GM12878 (cell line): ENCODE measurements around the gene CAMTA1. TPM values are rescaled to one million over a fixed set of nuclear protein-coding genes. Genes with fewer than 3 reads are reported as not detected.

Source experiments
- ATAC-seq: fragments of 200-7000 bp; cut with Tn5 transposase; 3 replicates; pipeline ENCODE4 v1.9.1; 2020; ENCODE audit warnings: mild to moderate bottlenecking, moderate library complexity
- BruUV-seq: library from RNA; stranded (reverse); fragments of 400-500 nt; replicated peaks from 2 replicates; lab custom pipeline; 2021; lab: Mats Ljungman, UMichigan
- CTCF ChIA-PET: fragments of 300-600 bp; sonication (Branson Sonifier 250); formaldehyde crosslinking; extraction: SDS; loops from one replicate; lab custom pipeline; 2021; ENCODE audit warnings: inconsistent platforms; lab: Yijun Ruan, JAX
- POLR2A ChIA-PET: fragments of 350-600 bp; formaldehyde crosslinking; extraction: SDS; loops from one replicate; lab custom pipeline; 2021; ENCODE audit warnings: inconsistent platforms; lab: Charles Lee
- RAD21 ChIA-PET: fragments of 300-600 bp; sonication (Branson Sonifier 250); formaldehyde crosslinking; loops from one replicate; lab custom pipeline; 2023; ENCODE audit warnings: antibody characterized with exemption; ENCODE audit not compliant: unreplicated experiment; lab: Charles Lee
- SMC1A ChIA-PET: fragments of 300-600 bp; sonication (Branson Sonifier 250); formaldehyde crosslinking; loops from one replicate; lab custom pipeline; 2023; ENCODE audit not compliant: unreplicated experiment, uncharacterized antibody; lab: Charles Lee
- DNase-seq: peaks from one replicate; pipeline ENCODE4 v3.0.0-alpha.2; 2011; ENCODE audit warnings: low read depth, low spot score
- FAIRE-seq: peaks from 3 replicates; lab custom pipeline; 2011; peaks lifted over from hg19 to GRCh38; lab: Jason Lieb, UNC
- H2AFZ ChIP-seq: 2 replicates; pipeline ENCODE4 v1.6.0; 2011; ENCODE audit warnings: low read depth, low read length, control low read depth; ENCODE audit not compliant: control insufficient read depth
- H3K27ac ChIP-seq: 2 replicates; pipeline ENCODE4 v1.5.1; 2011; ENCODE audit warnings: control low read depth; ENCODE audit not compliant: control insufficient read depth, insufficient read depth
- H3K27me3 ChIP-seq, 2 experiments: replicated peaks in 1 of 2; 2 replicates each; pipeline versions ENCODE4 v1.6.0 to v1.6.1; 2011; ENCODE audit warnings: low read length in 1 of 2; ENCODE audit not compliant: control insufficient read depth in 2 of 2, insufficient read depth in 2 of 2
- H3K36me3 ChIP-seq, 2 experiments: 2 replicates each; pipeline ENCODE4 v1.5.1; 2011; ENCODE audit warnings: low read length in 1 of 2; ENCODE audit not compliant: control insufficient read depth in 2 of 2, insufficient read depth in 2 of 2
- H3K4me1 ChIP-seq: 2 replicates; pipeline ENCODE4 v1.6.1; 2011; ENCODE audit warnings: mild to moderate bottlenecking, low read length, moderate library complexity, mixed read lengths; ENCODE audit not compliant: control insufficient read depth, insufficient read depth
- H3K4me2 ChIP-seq: 2 replicates; pipeline ENCODE4 v1.6.0; 2011; ENCODE audit warnings: control low read depth; ENCODE audit not compliant: control insufficient read depth, insufficient read depth
- H3K4me3 ChIP-seq: fragments of 200-600 bp; sonication (generic); 2 replicates; pipeline ENCODE4 v1.5.1; 2016
- H3K79me2 ChIP-seq: 2 replicates; pipeline ENCODE4 v1.6.0; 2011; ENCODE audit warnings: low read length; ENCODE audit not compliant: control insufficient read depth, insufficient read depth
- H3K9ac ChIP-seq: 2 replicates; pipeline ENCODE4 v1.8.0; 2011; ENCODE audit warnings: low read length, control low read depth, mixed read lengths; ENCODE audit not compliant: control insufficient read depth, insufficient read depth
- H3K9me3 ChIP-seq: replicated peaks from 3 replicates; pipeline ENCODE4 v1.5.1; 2011; ENCODE audit warnings: mild to moderate bottlenecking, low read length; ENCODE audit not compliant: control insufficient read depth, insufficient read depth
- H4K20me1 ChIP-seq: 2 replicates; pipeline ENCODE4 v1.6.0; 2011; ENCODE audit not compliant: control insufficient read depth, insufficient read depth
- BACH1 ChIP-seq: fragments of 450-650 bp; IDR thresholded peaks from 2 replicates; pipeline ENCODE4 v1.6.1; 2017; ENCODE audit warnings: mild to moderate bottlenecking, borderline replicate concordance
- CBX5 ChIP-seq: sonication (generic); IDR thresholded peaks from 2 replicates; pipeline ENCODE4 v1.6.1; 2016; ENCODE audit warnings: low read depth, moderate library complexity, mild to moderate bottlenecking, inconsistent platforms
- CEBPB ChIP-seq, 2 experiments: fragments of 150-350 bp in 1 of 2; IDR thresholded peaks; 2 replicates each; pipeline ENCODE4 v1.6.1; 2012 to 2014; ENCODE audit warnings: low read depth in 2 of 2, low read length in 2 of 2, borderline replicate concordance in 1 of 2, inconsistent platforms in 1 of 2
- EP300 ChIP-seq, 2 experiments: fragments of 150-350 bp in 1 of 2; IDR thresholded peaks; 2 replicates each; pipeline ENCODE4 v1.6.1; 2011 to 2012; ENCODE audit warnings: low read depth in 2 of 2, low read length in 2 of 2, borderline replicate concordance in 1 of 2, improper control_type of control experiment in 1 of 2, inconsistent platforms in 1 of 2; ENCODE audit not compliant: control insufficient read depth in 1 of 2
- IRF4 ChIP-seq: IDR thresholded peaks from 2 replicates; pipeline ENCODE4 v1.6.1; 2011; ENCODE audit warnings: low read depth, low read length
- JUND ChIP-seq: IDR thresholded peaks from 2 replicates; pipeline ENCODE4 v1.6.1; 2012; ENCODE audit warnings: low read depth, mild to moderate bottlenecking, low read length, improper control_type of control experiment, moderate library complexity
- RCOR1 ChIP-seq: conservative IDR thresholded peaks from 2 replicates; pipeline ENCODE4 v1.6.1; 2012; ENCODE audit warnings: low read depth, low read length, improper control_type of control experiment
- SMAD5 ChIP-seq: IDR thresholded peaks from 2 replicates; pipeline ENCODE4 v1.6.1; 2016; ENCODE audit warnings: antibody characterized with exemption, low read depth
- SMC3 ChIP-seq: IDR thresholded peaks from 2 replicates; pipeline ENCODE4 v1.6.1; 2011; ENCODE audit warnings: low read length, improper control_type of control experiment, borderline replicate concordance
- ZNF217 ChIP-seq: fragments of 450-650 bp; IDR thresholded peaks from 2 replicates; pipeline ENCODE4 v1.6.1; 2017; ENCODE audit warnings: antibody characterized with exemption, mild to moderate bottlenecking
- ZNF24 ChIP-seq: fragments of 450-650 bp; IDR thresholded peaks from 2 replicates; pipeline ENCODE4 v1.6.1; 2017; ENCODE audit warnings: antibody characterized with exemption, mild to moderate bottlenecking
- WGBS: methylation state at CpG from one replicate; pipeline ENCODE4 v1.1.6; 2016; ENCODE audit warnings: low lambda C conversion rate; ENCODE audit not compliant: insufficient replicate concordance, insufficient coverage; ENCODE audit errors: missing lambda C conversion rate; 5-methylcytosine and 5-hydroxymethylcytosine counted together
- in situ Hi-C: fragments of 300-500 bp; cut with MboI; formaldehyde crosslinking; loops from 9 replicates; pipeline ENCODE4 v1.14.3; 2018; ENCODE audit warnings: mixed read lengths
- intact Hi-C: fragments of 100-400 bp; cut with micrococcal nuclease; formaldehyde crosslinking; loops from one replicate; pipeline ENCODE4 v1.14.2; 2022; ENCODE audit not compliant: unreplicated experiment
- polyA plus RNA-seq, 11 experiments: library from polyadenylated mRNA; depleted of rRNA in 4 of 11; unstranded in 6 of 11; stranded (reverse) in 5 of 11; fragments of >200 nt; fragmentation: Nextera tagmentation in 4 of 11; fragmentation: Illumina TruSeq in 1 of 11; extraction: Ambion mirVana in 4 of 11; extraction: Trizol in 1 of 11; gene quantifications; 1 replicate in 1 of 11; 2 replicates in 10 of 11; pipeline versions ENCODE4 v1.2.1 to v1.2.3, GENCODE V29; 2011 to 2016; ENCODE audit warnings: inconsistent platforms in 2 of 11, missing spikeins in 2 of 11, low read depth in 1 of 11
- total RNA-seq, 4 experiments: library from RNA; depleted of rRNA in 3 of 4; stranded (reverse); fragments of >200 nt in 3 of 4; fragmentation: Illumina TruSeq in 1 of 4; extraction: Trizol in 1 of 4; gene quantifications; 2 replicates each; pipeline versions ENCODE4 v1.2.1 to v1.2.3, GENCODE V29; 2013 to 2021

CAMTA1 gene
- total and polyA plus RNA-seq, 10 of the 15 experiments (the other 5 are each of a cell fraction or from before 2014, with no cell fraction given) = 37.7 to 148 (median 76.4) TPM

- Histone ChIP-seq H3K79me2 (no peaks in the 10 kb centered on the region), H3K27ac (no peak overlapping the region), H3K36me3 (no peaks in the 10 kb centered on the region), H3K27me3 (peaks cover 0 to 3% of the 10 kb centered on the region in 2 experiments; a peak in 3 of 4 replicates), H3K9me3 (no peaks in the 10 kb centered on the region), H3K4me3 (no peak overlapping the region), H3K4me1 (no peaks in the 10 kb centered on the region), H4K20me1 (no peaks in the 10 kb centered on the region), H3K4me2 (no peak overlapping the region), H2AFZ (no peak overlapping the region), H3K9ac (no peak overlapping the region)
- ChIA-PET CTCF (interaction anchor here (1.1 to 1.6 kb wide), 2 partner anchors 114 to 241 kb away, joined by 4 read pairs; no protein-coding TSS in a partner anchor), SMC1A (no interaction called here), POLR2A (no interaction called here), RAD21 (no interaction called here)
- FAIRE-seq (no peak), DNase-seq (no peak), ATAC-seq (no peak)
- in situ Hi-C loops = no loop called here
- intact Hi-C loops = no loop called here
- 98% methylated on average over 3 of the region's 3 CpGs for WGBS
- no TSS peak for BruUV-seq
- TF ChIP-seq ZNF24 = no peak
- TF ChIP-seq EP300 (IDR thresholded peaks at IDR 0.05; ENCODE audit: borderline replicate concordance in 1 of 2, control insufficient read depth in 1 of 2, low read depth in 2 of 2, low read length in 2 of 2) = no peak
- TF ChIP-seq, all 136 proteins: peak for 0
Measured at GRCh38 chr1:6960860-6961259, 175.6 kb downstream of the CAMTA1 start.

- SMC1A ChIA-PET = no interaction called here
- H3K9ac ChIP-seq = no peak overlapping the region
- H3K79me2 ChIP-seq = no peaks in the 10 kb centered on the region
- H2AFZ ChIP-seq = no peak overlapping the region
- in situ Hi-C loops = no loop called here
- TF ChIP-seq CBX5 = no peak
- TF ChIP-seq JUND = no peak
- TF ChIP-seq IRF4 = no peak
- no peak for TF ChIP-seq CEBPB (IDR thresholded peaks at IDR 0.05; ENCODE audit: borderline replicate concordance in 1 of 2, low read depth in 2 of 2, low read length in 2 of 2)
- no peak for TF ChIP-seq ZNF217
- TF ChIP-seq RCOR1 = no peak
- no peak for TF ChIP-seq BACH1
- no peak for TF ChIP-seq SMC3
- no peak for TF ChIP-seq SMAD5
- peaks cover 0 to 3% of the 10 kb centered on the region in 2 experiments; a peak in 3 of 4 replicates for H3K27me3 ChIP-seq
- ATAC-seq (no peak), DNase-seq (no peak), FAIRE-seq (no peak)
- RAD21 ChIA-PET = no interaction called here
- CTCF ChIA-PET = interaction anchor here (1.1 to 1.6 kb wide), 2 partner anchors 115 to 242 kb away, joined by 4 read pairs; no protein-coding TSS in a partner anchor
- no peaks in the 10 kb centered on the region for H3K9me3 ChIP-seq
- POLR2A ChIA-PET = no interaction called here
- H3K4me3 ChIP-seq = no peak overlapping the region
- no peaks in the 10 kb centered on the region for H3K36me3 ChIP-seq
- H4K20me1 ChIP-seq = no peaks in the 10 kb centered on the region
- no peak overlapping the region for H3K27ac ChIP-seq
- BruUV-seq = no TSS peak
- no peaks in the 10 kb centered on the region for H3K4me1 ChIP-seq
- intact Hi-C loops = no loop called here
- H3K4me2 ChIP-seq = no peak overlapping the region
- 67% methylated on average over 11 of the region's 13 CpGs for WGBS
Measured at GRCh38 chr1:6961289-6961688, 176.0 kb downstream of the CAMTA1 start.
